ENCODE data around the gene OR10P1.

- TF ChIP-seq, protein P1, sequence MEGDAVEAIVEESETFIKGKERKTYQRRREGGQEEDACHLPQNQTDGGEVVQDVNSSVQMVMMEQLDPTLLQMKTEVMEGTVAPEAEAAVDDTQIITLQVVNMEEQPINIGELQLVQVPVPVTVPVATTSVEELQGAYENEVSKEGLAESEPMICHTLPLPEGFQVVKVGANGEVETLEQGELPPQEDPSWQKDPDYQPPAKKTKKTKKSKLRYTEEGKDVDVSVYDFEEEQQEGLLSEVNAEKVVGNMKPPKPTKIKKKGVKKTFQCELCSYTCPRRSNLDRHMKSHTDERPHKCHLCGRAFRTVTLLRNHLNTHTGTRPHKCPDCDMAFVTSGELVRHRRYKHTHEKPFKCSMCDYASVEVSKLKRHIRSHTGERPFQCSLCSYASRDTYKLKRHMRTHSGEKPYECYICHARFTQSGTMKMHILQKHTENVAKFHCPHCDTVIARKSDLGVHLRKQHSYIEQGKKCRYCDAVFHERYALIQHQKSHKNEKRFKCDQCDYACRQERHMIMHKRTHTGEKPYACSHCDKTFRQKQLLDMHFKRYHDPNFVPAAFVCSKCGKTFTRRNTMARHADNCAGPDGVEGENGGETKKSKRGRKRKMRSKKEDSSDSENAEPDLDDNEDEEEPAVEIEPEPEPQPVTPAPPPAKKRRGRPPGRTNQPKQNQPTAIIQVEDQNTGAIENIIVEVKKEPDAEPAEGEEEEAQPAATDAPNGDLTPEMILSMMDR (IDR thresholded peaks at IDR 0.05; ENCODE audit: insufficient read depth, low read length, poor library complexity, severe bottlenecking) = no peak
- TF ChIP-seq EZH2phosphoT487 (conservative IDR thresholded peaks at IDR 0.05; ENCODE audit: low read length) = no peak
Measured at GRCh38 chr12:55663391-55663790, 26.7 kb downstream of the OR10P1 start.
